Activated gamma-delta T cell (primary cell): ENCODE data around the gene NAA35.
"Not testable (repeated sequence)": the region's sequence is repeated elsewhere in the genome, so short reads cannot be mapped to it uniquely, and the experiment has no call there.

Experiments used
- DNase-seq: peaks from one replicate; lab custom pipeline; 2025; lab: John Stamatoyannopoulos, UW

Gene NAA35

DNA sequence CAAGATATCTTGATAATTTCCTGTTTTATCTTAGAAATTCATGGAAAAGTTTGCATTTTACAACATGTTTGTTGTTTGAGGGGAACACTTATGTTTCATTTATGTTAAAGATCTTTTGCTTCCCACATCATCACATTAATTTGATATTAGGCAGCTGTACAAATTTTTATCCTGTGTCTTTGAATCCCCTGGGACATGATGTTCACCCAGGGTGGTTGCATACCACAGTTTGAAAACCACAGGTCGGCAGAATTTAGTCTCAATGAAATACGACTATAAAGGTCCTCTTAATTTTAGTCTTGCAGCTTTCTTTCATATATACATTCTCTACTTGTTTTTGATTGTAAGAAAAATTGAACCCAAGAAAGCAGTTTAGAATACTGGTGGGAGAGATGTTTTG, 3.7 kb downstream of the NAA35 start:
- DNase-seq: no peak

DNA sequence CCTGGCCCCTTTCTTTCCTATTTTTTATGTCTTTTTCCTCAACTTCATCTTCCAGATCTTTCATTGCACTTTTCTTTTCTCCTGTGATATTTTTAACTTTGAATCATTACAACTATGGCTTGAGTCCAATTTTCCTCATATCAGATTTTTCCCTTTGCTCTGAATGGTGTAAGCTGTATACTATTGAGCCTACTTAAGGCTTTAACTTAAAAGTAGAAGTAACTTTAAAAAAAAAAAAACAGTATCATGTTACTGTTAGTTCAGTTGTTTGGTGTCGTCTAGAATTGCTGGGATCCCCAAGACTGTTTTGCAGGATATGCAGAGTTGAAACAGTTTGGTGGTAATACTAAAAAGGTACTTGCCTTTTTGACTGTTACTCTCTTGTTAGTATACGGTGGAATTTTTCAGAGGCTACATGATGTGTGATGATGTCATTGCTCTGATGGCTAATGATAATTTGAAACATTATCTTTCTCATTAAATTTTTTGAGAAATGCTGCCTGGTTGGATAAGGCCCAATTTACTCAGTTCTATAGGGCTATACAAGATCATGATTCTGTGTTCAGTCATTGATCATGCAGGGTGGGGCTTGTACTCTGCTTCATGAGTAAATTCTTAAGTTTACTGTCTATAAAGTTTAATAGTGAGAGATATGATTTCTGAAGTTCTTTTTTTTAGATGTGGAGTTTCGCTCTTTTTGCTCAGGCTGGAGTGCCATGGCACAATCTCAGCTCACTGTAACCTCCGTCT, 8.8 kb downstream of the NAA35 start:
- DNase-seq: no peak

DNA sequence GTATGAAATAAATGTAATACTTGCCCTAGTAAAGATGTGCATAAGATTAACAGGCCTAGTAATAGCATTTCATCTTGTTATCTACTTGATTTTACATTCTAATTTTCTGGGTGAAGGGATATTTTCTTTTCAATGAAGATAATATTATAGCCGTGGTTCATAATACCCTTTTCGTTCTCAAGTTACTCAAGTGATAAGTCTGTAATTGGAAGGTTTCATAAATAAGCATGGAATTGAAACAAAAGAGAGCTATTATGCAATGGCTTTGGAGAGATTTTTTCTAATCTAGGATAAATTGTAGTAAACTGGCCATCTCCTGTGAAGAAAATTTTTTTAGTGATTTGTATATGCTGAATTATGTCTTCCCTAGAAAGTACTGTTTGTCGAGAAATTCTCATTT, 19.0 kb downstream of the NAA35 start:
- DNase-seq: no peak

- DNase-seq: no peak
Observed at GRCh38 chr9:85960688-85961093, 19.7 kb downstream of the NAA35 start.

DNA sequence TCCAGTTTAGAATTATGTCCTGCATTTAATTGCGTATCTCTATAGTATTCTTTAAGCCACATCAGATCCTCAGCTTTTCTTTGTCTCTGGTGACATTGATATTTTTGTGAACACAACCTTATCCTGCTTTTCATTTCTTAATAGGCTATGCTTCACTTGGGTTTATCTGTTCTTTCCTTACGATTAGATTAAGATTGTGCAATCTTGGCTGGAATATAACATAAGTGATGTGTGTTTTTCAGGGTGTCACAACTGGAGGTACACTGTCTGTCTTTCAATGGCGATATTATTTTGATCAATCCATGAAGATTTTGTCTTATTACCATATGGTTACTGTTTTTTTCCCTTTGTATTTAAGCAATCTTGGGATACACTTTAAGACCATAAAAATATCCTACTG, 23.6 kb downstream of the NAA35 start:
- DNase-seq: no peak

DNA sequence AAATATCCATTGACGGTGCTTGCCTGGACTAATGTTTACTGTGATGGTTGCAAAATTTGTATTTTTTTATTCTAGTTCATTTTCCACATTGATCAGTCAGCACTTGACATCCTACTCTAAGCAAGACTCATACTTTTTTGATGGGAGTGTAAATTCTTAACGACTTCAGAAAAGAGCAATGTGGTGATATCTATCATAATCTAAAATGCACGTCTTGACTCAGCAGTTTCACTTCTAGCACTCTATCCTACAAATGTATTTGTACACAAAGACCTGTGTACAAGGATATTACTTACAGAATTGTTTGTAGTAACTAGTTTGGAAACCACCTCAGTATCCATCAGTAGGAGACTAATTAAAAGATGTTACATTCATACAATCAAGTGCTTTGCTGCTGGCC, 24.0 kb downstream of the NAA35 start:
- DNase-seq: no peak

DNA sequence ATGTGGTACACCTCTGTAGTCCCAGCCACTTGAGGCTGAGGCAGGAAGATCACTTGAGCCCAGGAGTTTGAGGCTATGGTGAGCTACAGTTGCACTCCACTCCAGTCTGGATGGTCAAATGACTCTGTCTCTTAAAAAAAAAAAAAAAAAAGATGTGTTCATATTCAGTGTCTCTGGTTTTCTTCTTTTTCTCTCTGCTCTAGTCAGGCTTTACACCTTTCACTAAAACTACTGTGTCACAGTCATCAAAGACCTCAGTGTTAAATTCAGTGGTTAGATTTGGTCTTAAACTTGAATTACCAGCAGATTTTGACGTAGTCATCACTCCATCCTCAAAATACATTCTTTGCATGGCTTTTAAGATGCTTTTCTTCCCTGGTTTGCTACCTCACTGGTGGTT, 28.8 kb downstream of the NAA35 start:
- no peak for DNase-seq

GRCh38 chr9:85971731-85972130, 30.8 kb downstream of the NAA35 start:
- no peak for DNase-seq

DNA sequence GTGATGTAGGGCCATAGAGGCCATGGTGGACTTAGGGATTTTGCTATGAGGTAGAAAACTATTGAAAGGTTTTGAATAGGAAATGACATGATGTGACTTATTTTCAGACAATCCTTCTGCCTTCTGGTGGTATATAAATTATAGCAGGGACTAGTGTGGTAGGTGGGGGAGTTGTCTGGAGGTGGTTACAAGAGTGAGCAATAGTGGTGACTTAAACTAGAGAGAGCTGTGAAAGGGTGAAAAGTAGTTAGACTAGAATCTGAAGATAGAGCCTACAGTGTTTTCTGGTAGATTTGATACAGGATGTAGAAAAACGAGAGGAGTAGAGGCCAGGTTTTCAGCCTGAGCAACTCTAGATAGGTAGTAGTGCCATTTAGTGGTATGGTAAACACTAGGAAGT, 32.3 kb downstream of the NAA35 start:
- no peak for DNase-seq

DNA sequence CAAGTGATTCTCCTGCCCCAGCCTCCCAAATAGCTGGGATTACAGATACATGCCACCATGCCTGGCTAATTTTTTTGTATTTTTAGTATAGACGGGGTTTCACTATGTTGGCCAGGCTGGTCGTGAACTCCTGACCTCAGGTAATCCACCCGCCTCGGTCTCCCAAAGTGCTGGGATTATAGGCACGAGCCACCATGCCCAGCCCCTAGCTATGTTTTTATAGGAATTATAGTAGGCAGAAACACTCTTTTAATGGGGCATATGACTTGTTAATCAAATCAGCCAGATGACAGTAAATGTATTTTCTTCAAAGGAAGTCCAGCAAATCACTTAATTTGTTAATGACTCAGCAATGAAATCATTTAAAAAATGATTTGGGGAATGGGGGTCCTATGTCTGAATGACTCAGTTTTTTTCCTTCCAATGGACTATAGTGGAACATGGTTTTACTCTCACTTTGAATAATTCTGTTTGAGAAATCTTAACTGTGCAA, 33.2 kb downstream of the NAA35 start:
- not testable (repeated sequence) for DNase-seq

DNA sequence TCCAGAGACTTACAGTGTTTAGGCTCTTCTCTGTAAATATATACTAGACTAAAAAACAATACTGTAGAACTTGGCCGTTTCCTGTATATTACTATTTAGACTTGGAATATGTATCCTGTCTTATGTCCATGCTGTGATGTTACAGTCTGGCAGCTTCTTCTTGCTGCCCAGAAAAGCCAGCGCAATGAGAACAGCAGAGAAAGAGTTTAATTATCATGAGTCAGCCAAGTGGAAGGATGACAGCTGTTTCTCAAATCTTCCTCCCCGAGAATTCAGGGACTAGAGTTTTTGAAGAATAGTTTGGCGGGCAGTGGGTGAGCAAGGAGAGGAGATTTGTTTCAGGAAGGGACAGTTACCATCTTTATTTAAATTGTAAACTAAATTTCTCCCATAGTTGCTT, 37.5 kb downstream of the NAA35 start:
- DNase-seq: no peak

- DNase-seq: no peak
Observed at GRCh38 chr9:85981369-85981768, 40.4 kb downstream of the NAA35 start.

DNA sequence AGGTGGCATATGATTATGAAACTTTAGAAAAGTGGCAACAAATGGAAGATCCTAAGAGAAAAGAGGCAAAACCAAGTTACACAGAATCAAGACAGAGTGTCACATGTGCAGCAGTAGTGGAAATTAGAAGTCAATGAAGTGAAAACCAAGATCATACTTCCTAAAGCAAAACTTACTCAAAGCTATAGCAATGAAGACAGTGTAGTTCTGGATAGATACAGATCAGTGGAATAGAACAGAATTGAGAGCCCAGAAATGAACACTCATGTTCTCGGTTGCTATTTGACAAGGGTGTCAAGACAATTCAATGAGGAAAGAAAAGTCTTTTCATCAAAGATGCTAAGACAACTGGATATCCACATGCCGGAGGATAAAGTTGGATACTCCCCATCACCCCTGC, 43.5 kb downstream of the NAA35 start:
- DNase-seq: no peak

DNA sequence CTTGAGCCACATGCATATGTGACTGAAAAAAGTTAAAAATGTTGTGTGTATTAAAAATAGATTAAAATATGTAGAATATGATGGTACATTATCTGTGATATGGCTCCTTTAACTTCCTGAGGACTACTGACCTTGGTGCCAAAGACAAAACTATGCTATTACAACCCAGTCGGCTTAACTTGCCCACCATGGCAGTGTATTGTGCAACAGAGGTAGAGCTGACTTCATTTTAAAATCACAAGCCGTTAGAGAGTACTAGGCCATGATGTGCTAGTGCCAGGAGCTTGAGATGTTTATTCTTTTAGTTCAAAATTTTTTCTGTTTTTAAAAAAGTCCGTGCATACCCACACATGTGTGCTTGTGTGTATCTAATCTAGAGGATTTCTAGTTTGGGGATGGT, 46.3 kb downstream of the NAA35 start:
- DNase-seq: no peak

DNA sequence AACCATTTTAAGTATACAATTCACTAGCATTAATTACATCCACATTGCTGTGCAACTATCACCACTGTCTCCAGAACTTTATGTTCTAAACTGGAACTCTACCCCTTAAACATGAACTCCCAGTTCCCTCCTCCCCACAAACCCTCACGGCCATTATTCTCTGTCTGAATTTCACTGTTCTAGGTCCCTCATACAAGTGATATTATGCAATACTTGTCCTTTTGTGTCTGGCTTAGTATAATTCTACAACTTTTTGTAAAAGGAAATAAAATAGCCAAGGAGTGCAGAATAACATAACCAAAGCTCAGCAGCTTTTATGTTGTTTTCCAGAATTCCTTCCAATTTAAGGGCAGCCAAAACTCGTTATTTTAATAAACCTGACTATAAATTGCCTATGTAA, 53.2 kb downstream of the NAA35 start:
- no peak for DNase-seq

DNA sequence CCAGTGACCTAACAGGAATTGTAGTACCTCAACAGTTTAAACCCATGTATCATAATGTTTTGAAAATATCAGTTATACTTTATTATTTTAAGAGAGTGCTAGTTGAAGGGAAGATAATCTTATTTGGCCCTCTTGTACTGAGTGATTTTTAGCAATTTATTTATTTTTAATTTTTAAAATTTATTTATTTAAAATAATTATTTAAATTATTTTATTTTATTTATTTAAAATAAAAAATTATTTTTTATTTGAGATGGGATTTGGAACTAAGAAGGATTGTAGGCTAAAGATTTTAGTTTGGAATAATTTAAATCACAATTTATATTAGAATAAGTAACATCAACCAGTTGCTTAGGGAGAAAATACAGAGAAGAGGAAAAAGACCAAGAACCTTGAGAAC, 54.2 kb downstream of the NAA35 start:
- DNase-seq: no peak

- DNase-seq: no peak
Observed at GRCh38 chr9:85995599-85995998, 54.7 kb downstream of the NAA35 start.

GRCh38 chr9:86005253-86005775, 64.4 kb downstream of the NAA35 start:
- DNase-seq: no peak

- DNase-seq: no peak
Observed at GRCh38 chr9:86009133-86009532, 68.2 kb downstream of the NAA35 start.

DNA sequence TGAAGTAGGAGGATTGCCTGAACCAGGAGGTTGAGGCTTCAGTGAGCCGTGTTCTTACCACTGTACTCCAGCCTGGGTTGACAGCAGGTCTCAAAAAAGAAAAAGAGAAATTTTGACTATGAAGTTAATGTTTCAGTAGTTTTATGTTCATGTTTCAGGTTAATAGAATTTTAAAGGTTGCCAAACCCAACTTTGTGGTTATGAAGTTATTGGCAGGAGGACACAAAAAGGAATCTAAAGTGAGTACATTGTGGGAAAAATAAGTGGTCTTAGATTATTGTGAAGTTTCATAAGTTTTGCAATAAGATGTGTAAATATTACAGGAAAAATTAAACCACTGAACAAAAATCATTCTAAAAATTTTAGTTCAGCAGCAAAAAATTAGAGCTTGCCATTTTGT, 79.8 kb downstream of the NAA35 start:
- no peak for DNase-seq

DNA sequence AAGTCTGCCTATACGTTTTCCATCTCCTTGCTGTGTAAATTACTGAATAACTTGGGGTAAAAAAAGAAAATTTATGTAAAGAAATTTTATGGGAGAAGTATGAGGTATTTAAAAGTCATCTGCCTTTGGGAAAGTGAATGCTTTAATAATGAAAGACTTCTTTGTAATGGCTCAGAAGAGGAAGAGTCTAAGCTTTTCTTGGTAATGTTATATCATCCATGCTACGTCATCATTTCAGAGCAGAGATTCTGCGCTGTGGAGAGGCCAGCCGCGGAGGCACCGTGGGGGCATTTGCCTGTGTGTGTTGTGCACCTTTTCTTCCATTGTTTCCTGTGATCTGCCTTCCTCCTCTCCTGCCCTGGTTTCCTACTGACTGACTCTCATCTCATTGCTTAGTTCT, 80.2 kb downstream of the NAA35 start:
- no peak for DNase-seq

GRCh38 chr9:86022687-86023266, 81.8 kb downstream of the NAA35 start:
- DNase-seq: no peak

DNA sequence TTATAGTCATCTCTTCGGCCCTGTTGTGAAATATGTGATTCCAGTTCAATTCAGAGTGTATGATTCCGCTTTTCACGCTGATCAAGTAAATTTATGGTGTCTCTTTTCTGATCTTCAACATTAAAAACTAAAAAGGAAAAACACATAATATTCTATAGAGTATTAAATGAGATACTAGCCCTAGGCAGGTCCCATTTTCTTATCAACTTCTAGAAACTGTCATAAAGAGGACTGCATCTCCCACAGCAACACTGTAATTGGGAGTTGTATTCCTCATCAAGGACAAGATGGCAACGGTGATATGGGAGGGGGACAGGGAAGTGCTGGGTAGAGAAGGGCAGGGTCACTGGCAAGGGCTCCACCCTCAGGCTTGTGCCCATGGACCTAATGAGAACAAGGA, 86.8 kb downstream of the NAA35 start:
- no peak for DNase-seq
